Jurkat, Clone E6-1 (cell line): Measurements from ENCODE around the gene SMAD6.

Experiments
- DNase-seq: peaks from one replicate; pipeline ENCODE4 v3.0.0-alpha.2; 2011; ENCODE audit warnings: low read depth, low spot score
- H3K4me3 ChIP-seq: 2 replicates; pipeline ENCODE4 v1.5.1; 2011; ENCODE audit warnings: mild to moderate bottlenecking, low read length, control low read depth, moderate library complexity

SMAD6 gene

DNA sequence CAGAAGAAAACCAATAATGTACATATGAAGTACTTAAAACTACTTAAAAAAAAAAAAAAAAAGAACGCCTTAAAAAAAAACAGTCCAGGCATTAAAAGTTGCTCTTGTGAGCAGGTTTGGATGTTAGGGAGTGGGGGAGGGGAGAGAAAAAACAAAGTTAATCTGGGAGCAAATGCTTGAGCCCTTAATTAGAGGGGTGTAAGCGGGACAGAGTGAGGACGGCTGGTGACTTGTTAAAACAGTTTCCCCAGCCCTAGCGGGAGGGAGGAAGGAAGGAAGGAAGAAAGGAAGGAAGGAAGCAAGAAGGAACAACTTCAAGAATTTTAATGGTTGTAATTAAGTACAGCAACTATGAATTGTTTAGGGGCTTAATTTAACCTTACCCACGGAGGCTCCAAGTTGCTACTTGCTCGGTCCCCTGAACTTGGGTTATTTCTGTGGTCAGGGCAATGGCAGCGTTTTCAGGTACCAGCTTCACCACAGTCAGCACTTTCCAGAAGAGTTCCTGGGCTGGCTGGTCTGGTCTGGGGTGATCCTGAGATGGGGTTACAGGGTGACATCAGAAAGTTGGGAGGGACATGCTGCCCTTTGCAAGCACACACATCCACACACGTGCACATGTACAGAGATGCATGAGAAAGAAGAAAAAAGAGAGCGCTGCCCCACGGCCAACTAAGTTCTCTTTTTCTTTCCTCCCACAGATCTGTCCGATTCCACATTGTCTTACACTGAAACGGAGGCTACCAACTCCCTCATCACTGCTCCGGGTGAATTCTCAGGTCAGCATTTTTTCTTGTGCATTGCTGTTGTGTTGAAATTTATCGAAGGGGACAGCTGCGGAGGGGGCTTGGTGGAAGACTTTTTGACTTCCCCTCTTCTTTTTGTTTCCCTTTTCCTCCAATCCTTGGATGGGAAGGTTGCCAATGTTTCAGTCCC is 14.0 kb downstream of the SMAD6 start:
- no peak for DNase-seq
- H3K4me3 ChIP-seq: peak overlapping the region; percentile 41

DNA sequence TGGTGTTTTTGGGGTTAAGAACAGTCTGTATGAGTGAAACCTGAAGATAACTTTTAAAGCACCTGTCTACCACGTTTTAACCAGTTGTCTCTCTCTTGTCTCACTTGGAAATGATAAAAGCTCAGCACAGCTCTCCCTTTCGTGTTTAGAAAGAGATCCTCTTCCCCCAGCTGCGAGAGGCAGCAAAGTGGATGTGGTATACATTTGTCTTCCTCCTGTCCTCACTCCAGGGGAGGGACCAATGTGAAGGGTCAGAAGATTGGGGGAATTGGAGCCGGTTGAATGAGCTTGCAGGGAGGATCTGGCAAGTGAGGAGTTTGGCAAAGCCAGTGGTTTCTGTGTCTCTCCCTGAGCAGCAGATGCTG is 14.6 kb downstream of the SMAD6 start:
- peak overlapping the region; percentile 41 for H3K4me3 ChIP-seq

DNA sequence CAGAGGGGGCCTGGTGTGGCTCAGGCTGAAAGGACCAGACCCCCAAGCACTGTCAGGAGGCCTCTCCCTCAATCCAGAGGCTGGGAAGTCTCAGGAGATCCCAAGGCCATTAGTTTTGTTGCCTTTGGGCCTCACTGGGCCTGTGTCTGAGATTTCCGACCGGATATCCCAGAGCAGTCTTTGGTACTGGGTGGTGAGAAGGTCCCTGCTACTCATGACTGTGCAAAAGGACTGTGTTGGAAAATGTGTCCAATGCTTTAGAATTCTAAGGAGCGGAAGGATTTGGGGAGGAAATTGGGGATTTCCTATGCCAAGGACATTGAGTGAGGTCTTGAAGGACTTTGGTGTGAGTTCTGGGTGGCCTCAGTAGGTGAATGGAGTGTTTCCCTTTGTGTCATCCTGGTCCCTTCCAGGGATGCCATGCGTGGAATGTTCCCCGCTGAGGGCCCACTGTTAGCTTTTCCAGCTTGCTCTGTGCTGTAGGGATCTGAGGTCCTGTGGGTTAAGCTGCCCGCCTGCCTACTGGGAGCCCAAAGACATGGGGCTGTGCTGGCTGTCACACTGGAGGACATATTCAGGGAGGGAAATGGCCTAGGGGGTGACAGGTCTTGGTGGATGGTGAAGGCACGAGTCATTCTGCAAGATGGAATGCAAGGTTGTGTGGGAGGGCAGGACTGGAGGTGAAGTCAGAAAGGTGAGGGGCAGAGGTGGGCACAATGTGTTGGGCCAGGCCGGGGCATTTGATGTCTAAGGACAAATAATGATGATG is 16.4 kb downstream of the SMAD6 start:
- no peak for DNase-seq
- H3K4me3 ChIP-seq: no peak overlapping the region

More for the DNA sequence above, 14.6 kb downstream of the SMAD6 start:
- DNase-seq: peak; percentile 68

DNA sequence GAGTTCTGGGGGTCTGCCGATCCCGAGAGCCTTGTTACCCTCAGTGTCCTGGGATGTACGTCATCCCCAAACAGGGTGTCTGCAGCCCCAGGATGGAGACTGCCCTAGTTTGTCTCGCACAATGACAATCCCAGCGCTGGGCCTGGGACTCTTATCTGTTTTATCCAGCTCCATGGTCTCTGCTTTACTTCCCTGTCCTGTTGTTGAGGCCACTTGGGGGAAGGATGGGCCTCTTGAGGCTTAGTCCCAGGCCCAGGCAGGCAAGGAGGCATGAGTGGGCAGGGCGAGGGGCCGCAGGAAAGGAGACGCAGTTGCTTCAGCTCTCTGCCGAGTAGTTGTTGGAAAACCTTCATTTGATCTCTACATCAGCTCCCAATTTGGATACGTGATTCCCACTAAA is 17.4 kb downstream of the SMAD6 start:
- DNase-seq: no peak
- H3K4me3 ChIP-seq: no peak overlapping the region

DNA sequence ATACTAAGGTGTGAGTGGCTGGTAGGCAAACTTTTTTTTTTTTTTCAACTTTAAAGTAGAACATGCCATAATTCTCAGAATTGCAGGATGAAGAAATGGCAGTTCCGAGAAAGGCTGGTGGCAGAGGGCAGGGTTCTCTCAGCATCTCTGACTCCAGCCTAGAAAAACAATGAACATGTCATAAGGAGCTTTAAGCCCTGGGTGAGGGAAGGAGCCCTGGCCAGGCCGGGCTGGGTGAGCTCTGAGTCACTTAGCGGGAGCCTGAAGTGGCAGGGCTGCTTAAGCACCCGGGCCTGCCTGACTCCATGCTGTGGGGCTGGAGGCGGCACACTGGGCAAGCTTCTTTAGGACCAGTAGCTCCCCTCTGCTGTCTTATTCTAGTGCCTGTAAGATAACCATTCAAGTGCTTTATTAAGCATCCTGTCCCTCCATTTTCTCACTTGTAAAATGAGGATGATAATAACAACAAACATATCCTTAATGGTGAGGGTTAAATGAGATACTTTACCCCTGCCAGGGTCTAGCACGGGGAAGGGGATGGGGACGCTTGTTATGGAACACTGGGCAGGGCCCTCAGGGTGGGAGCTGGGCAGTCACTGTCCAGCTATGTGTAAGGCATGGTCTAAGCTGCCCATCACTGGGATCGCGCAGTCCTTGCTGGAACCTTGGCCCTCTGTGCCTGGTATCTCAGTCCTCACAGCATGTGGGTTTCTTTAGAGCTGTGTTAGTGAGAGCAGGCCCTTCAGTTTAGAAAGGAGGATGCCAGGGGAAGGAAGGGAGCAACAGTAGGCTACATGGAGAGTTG is 18.4 kb downstream of the SMAD6 start:
- H3K4me3 ChIP-seq: no peak overlapping the region
- DNase-seq: no peak

DNA sequence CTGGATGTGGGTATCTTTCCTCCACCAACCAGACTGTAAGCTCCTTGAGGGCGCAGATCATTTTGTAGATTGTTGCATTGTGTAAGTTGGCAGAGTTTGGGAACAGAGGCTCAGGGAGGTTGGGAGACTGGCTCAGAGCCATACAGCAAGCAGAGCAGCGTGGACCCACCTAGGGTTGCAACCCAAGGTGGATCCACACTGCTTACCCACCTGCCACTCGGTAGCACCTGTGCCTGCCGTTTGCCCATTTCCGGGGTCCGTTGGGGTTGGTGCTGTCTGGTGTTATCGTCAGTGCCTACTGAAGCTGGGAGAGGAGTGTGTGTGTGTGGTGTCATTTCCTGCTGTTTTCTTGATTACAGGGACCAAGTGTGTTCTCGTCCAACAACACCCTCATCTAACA is 19.0 kb downstream of the SMAD6 start:
- peak overlapping the region; percentile 22; the same call in 1 of the 2 replicates for H3K4me3 ChIP-seq

DNA sequence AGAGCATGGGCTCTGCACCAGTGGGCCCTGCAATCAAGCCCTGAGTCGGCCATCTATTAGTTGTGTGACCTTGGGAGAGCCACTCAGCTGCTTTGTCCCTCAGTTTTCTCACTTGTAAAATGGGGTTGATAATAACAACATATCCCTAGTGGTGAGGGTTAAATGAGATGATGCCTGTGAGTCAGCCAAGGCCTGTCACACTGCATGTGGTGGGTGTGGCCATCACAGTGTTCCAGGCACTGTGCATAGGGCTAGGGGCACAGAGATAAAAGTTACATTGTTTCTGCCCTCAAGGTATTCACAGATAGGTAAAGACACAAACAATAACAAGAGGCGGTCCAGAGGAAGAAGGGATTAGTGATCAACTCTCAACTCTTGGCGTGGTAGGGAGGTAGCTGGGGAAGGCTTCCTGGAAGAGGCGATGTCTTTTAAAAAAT is 19.5 kb downstream of the SMAD6 start:
- no peak for DNase-seq
- H3K4me3 ChIP-seq: peak overlapping the region; percentile 22; the same call in 1 of the 2 replicates

More for the DNA sequence above, 19.0 kb downstream of the SMAD6 start:
- DNase-seq: peak; percentile 96

DNA sequence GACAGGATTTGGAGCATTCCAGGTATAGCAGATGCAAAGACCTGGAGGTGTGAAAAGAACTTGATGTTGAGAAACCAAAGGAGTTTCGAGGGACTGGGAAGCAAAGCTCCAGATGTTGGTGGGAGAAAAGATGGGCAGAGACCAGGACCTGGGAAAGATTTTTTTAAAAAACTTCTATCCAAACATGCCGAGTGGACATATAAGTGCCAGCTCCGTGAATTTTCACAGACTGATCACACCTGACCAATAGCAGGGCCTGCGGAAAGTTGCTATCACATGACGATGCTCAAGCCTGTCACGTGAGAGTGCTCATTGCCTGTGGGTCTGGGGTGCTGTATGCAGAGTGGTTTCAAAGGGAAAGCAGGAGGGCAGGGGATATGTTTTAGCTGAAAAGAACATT is 19.9 kb downstream of the SMAD6 start:
- DNase-seq: no peak

DNA sequence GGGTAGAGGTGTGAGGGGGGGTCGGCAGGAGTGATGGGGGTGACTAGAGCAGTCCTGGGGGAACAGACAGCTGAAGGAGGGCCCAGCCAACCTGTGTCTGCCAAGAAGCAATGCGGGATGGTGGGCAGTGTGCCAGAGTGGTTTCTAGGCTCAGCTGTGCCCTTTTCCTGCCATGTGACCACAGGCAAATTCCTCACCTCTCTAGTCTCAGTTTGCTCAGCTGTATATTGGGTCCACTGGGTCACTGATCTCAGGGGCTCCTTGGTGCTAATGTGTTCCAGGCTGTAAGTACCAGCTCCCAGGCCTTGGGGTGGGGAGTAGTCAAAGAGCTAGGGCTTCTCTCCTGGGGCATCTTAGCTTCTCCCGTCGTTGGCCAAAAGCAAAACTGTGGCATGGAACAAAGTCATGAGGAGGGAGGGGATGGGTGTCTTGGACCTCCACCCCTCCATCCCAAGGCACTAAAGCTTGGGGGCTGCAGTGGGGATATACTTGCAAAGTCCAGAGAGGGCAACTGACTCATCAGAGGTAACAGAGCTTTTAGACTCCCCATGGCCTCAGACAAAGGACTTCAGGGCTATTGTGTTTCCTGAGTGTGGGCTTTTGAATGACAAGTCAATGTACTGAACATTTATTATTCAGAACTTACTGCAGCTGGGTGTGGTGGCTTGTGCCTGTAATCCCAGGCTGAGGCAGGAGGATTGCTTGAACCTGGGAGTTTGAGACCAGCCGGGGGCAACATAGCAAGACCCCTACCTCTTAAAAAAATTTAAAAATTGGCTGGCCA is 20.9 kb downstream of the SMAD6 start:
- no peak overlapping the region for H3K4me3 ChIP-seq
- DNase-seq: peak; percentile 74

More for the DNA sequence above, 19.9 kb downstream of the SMAD6 start:
- H3K4me3 ChIP-seq: no peak overlapping the region

DNA sequence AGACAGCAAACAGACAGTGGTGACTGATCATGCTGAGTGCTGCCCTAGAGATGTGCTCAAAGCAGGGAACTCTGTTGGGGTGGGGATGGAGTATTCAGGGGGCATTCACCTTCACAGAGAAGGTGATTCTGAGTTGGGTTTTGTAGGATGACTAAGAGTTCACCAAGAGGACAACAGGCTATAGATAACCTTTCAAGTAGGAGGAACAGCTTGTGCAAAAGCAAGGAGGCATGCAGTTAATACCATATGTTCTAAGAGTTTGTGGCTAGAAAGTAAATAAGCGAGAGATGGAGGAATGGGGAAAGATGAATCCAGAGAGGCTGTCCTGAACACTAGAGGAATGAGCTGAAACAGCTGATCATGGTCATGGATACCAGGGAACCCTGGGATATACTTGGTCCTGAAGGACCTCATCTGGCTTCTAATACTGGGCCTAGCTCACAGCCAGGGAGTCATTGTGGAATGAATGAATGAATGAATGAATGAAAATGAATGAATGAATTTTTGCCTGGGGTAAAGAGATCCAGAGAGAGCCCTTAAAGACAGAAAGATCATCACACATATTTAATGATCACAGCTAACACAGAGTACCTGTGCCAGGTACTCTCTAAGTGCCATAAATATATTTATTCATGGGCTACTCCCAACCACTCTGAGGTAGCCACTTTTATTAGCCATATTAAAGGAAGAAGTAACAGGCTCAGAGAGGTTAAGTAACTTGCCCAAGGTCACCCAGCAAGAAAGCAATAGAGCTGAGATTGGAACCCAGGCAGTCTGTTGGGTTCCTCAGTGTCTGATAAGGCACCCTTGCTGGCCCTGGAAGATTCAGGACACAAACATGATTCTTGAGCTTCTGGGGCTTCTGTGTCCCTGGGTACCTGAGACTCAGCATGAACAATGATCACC is 22.0 kb downstream of the SMAD6 start:
- no peak for DNase-seq

DNA sequence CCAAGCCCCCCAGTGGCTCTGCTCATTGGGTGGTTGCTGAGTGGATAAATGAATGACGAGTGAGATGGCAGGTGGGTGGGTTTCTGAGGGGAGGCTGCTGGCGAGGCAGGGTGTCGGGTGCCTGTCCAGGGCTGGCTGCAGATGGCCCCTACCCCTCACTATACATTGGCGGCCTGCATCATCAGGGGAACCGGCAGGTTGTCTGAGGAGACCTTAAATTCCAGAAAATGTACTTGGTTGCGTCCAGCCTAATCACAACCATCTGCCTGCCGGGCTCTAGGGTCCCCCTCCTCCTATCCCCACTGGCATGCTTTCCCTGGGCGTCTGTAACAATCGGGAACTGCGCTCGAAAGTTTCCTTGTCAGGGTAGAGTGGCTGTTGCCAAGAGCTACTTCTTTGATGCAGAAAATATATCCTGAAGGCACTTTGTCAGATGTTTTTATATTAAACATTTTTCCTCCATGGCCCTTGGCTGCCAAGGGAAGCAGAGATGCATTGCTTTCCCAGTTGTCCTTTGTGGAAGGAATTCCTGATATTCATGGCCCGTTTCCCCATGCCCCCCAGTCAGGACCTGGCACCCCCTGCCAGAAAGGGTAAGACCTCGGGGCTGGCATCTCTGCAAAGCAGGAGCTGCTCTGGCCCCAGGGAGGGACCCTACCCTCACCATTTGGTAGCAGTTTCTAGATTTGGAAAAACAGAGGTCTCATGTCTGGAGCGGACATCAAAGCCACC is 22.9 kb downstream of the SMAD6 start:
- DNase-seq: no peak
- H3K4me3 ChIP-seq: no peak overlapping the region

More for the DNA sequence above, 22.0 kb downstream of the SMAD6 start:
- no peak overlapping the region for H3K4me3 ChIP-seq

DNA sequence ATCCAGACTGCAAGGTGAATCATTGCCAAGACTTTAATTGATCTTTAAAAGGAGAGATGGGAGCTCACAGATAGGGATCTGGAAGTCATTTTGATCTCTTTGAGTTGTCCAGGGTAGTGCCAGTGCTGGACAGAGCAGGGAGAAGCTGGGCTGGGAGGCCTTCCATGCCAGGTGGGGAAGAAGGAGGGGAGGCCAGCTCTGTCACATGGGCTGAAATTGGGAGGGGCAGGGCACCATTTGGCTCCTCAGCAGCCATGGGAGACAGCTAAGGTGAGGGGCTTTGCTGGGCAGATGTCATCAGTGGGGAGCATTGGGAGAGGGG is 23.4 kb downstream of the SMAD6 start:
- no peak overlapping the region for H3K4me3 ChIP-seq
- no peak for DNase-seq

DNA sequence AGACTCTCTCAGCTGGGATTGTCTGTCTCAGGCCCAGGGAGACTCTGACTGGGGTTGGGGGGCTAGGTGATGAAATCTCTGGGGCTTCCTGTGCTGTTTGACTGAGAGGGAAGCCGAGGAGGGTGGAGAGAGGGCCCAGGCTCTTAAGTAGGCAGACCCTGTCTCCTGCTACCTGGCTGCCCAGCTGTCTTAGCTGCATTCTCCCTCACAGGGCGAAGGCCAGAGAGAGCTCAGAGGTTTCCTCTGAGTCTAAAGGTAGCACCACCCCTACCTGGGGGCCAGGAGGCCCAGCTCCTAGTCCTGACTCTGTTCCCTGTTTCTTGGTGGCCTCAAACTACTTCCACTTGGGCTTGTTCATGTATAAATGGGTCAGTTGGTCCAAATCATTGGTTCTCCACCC is 24.4 kb downstream of the SMAD6 start:
- no peak for DNase-seq
- no peak overlapping the region for H3K4me3 ChIP-seq

DNA sequence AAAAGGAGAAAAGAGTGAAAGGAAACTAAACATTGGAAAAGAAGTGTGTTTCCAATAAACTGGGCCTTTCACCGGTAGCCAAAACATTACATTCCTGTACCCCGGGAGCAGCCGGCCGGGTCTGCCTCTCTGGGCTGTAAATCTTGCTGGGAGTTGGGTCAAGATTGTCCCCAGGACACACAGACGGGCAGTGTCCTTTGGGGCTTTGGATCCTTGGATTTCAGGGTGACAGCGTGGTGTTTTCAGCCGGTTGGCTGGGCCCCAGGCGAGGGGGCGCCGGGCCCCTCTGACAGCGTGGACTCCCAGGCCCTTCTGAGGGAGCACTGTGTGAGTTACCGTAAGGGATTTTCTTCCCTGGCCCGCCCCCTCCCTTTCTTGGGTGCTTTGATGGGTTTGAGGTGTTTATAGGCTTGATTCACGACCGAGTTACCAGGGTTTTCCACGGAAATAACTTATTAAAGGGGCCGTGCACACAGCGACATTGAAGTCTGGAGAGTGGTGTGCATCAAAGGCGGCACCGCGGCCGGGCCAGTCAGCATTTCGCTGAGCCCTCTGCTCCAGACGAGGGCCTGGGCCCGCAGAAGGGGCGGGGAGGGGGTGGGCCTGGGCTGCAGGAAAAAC is 27.4 kb downstream of the SMAD6 start:
- no peak overlapping the region for H3K4me3 ChIP-seq
- no peak for DNase-seq

DNA sequence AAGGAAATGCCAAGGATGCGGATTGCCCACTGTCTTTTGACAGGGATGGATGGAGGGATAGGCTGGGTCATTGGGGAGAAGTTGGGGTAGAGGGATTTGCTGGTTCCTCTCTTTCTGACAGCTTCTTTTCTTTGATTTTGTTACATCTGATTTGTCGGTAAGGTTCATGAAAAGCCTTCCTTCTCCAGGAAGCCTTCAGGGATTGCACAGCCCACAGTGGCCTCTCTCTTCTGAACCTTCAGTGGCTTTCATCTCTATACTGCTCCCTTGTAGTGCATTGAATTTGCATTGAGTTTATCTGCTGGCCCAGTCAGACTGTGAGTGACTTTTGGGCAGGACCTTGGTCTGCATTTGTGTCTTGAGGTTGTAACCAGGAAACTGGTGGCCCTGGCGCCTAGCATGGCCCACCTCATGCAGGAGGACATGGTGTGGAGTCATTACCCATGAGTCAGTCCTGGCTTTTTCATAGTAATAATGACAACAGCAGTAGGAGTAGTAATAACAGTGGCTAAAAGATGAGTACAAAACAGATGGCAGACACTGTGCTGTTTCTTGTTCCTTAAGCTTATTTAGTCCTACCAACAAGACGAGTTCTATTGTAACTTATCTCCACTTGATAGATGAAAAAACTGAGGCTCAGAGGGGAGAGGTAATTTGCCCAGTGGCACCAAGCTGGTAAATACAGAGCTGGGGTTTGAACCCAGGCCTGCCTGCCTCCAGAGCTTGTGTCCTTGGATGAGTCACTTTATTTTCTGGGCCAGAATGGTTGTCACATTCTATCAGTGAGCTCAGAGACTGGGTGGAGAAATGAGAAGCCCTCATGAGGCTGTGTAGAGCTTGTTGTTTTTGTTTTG is 28.4 kb downstream of the SMAD6 start:
- DNase-seq: no peak
- H3K4me3 ChIP-seq: no peak overlapping the region

DNA sequence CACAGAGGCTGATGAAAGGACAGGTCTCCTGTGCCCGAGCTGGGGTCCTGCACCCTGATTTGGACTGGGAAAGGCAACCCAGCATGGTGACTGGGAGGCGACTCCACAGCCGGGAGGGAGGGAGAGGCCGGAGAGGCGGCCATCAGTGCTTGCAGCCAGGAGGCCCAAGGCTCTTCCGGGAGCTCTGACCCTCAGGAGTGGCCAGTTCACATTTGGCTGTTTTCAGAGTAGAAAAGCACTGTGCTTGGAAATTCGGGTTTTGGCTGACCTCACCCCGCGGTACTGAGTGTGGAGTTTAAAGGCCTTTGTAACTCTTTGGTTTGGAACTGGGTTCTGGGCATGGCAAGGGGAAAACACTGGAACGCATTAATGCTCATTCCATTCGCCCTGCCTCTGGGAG is 31.9 kb downstream of the SMAD6 start:
- H3K4me3 ChIP-seq: no peak overlapping the region
- DNase-seq: no peak
